HG03108 (cell line): Measurements from ENCODE around the gene MEIOSIN.
"Not testable (repeated sequence)": the region's sequence is repeated elsewhere in the genome, so short reads cannot be mapped to it uniquely, and the experiment has no call there.

Experiments used
- ATAC-seq: cut with Tn5 transposase; IDR thresholded peaks from one replicate; pipeline ENCODE4 v1.9.1; 2021; ENCODE audit warnings: moderate library complexity; ENCODE audit not compliant: unreplicated experiment

MEIOSIN gene

DNA sequence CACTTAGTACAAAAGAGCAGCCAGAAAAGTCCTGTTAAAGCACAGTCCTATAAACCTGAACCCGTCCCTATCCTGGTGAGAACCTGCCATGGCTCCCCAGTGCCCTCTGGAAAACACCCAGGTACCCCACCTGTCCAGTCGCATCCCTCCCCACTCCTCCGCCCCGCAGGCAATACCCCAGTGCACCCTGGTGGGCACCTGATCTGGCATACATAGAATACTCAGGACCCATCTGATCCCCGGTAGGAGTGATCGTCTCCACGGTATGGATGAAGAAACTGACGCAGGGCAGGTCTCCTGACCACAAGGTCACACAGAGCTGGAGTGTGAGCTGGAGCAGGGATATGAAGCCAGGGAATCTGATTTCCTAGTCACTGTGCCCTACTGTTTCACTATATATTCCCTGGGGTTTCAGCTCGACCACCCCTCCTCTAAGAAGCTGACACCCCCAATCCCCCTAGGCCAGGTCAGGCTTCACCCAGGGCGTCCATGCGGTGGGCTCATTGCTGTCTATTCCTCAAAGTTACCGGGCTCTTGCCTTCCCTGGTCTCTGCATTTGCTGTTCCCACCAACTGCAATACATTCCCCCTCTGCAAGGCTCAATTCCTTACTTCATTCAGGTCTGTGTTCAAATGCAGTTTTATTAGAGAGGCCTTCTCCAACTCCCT, 15.1 kb upstream of the MEIOSIN start:
- ATAC-seq: no peak

DNA sequence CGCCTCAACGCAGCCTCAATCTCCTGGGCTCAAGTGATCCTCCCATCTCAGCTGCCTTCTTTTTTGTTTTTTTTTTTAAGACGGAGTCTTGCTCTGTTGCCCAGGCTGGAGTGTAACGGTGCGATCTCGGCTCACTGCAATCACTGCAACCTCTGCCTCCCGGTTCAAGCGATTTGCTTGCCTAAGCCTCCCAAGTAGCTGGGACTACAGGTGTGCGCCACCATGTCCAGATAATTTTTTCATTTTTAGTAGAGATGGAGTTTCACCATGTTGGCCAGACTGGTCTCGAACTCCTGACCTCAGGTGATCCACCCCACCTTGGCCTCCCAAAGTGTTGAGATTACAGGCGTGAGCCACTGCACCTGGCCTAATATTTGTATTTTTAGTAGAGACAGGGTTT, 13.2 kb upstream of the MEIOSIN start:
- not testable (repeated sequence) for ATAC-seq

DNA sequence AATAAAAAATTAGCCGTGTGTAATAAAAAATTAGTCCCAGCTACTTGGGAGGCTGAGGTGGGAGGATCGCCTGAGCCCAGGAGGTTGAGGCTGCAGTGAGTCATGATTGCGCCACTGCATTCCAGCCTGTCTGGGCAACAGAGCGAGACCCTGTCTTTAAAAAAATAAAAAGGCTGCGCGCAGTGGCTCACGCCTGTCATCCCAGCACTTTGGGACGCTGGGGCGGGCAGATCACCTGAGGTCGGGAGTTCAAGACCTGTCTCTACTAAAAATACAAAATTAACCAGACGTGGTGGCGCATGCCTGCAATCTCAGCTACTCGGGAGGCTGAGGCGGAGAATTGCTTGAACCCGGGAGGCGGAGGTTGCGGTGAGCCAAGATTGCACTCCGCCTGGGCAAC, 4.6 kb upstream of the MEIOSIN start:
- ATAC-seq: not testable (repeated sequence)

DNA sequence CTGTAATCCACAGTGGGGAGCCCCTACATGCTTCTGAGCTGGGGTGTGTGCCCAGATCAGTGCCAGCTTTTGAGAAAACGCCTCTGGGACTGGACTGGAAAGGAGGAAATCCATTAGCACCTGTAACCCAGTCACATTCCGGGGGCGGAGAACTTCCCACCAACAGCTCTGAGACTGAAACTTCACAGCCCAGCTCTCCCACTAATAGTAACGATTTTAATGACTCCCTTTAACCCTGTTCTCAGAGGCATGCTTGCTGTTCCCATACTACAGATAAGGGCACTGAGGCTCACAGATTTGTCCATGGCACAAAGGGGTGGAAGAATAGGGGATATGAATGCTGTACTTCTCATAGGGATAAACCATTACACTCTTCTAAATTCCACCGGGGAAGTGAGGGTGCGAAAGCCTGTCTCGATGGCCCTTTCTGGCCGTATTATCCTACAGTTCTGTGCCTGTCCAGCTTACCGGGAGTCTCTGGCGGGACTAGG, 3.4 kb upstream of the MEIOSIN start:
- no peak for ATAC-seq

DNA sequence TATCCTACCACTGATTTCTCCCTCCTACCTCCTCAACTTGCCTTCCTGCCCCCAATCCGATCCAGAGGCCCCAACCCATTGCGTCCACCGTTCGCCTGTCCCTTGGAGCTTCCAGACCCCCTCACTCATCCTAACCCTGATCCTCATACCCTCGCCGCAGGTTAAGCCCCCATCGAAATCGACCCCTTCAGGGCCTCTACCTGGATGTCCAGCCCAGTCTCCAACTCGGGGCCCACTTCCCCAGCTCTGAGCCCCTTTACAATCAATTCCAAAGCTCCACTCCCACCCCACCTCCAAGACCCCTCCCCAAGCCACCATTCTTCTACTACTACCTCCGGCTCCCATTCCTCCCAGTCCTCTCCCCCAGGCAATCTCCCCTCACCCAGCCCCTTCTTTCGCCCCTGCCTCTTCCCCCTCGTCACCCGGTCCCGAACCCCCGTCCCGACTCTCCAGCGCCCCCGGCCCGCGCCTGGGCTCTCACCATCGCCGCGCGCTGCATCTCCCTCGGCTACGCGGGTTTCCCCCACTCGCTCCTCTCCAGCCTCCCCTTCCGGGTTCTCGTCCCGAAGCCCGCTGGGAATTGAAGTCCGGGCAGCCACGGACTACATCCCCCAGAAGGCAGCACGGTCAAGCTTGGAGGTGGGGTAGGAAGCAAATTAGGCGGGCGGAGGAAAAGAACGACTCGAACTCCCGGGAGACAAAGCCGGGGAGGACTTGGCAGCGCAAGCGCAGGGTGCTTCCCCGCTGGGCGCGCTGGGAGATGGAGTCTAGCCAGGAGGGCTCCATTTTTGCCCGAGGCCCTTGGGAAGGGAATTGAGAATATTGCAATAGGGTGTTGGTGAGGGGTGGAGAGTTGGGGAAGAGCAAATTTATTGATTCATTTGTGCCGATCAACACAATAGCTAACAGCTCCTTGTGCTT, 2.6 kb upstream of the MEIOSIN start, which contains the start of gene FBXO46:
TSS of gene FBXO46 (minus strand) at position 529 of the 921 bp plus-strand sequence. CDS start 17,401 bp downstream, outside the sequence.
- ATAC-seq: peak; percentile 95

DNA sequence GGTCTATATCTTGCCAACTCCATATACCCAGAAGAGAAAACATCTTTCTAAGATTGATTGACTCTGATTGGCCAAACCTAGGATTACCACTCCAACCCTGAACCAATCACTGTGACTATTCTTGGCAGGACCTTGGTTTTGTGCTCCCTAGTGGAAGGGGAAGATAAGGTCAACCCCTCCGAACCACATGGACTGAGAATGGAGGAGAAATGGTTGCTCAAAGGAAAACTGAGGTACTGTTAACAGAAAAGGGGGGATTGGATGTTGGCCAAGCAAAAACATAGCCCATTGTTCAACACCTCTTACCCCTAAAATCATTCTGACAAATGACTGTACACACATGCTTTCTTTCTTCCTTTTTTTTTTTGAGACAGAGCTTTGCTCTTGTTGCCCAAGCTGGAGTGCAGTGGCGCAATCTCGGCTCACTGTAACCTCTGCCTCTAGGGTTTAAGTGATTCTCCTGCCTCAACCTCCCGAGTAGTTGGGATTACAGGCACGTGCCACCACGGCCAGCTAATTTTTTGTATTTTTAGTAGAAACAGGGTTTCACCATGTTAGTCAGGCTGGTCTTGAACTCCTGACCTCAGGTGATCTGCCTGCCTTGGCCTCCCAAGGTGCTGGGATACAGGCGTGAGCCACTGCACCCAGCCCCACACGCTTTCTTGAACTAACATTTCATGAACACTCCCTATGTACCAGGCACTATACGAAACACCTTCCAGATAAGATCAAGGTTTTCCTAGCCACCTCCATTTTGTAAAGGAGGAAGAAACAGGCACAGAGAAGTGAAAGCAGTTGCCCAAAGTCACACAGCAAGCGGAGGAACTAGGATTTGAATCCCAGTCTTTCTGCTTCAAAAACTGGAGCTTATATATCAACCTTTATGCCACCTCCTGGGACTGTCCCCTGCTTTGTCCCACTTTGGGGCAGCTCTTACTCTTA, 6.5 kb downstream of the MEIOSIN start:
- ATAC-seq: no peak

DNA sequence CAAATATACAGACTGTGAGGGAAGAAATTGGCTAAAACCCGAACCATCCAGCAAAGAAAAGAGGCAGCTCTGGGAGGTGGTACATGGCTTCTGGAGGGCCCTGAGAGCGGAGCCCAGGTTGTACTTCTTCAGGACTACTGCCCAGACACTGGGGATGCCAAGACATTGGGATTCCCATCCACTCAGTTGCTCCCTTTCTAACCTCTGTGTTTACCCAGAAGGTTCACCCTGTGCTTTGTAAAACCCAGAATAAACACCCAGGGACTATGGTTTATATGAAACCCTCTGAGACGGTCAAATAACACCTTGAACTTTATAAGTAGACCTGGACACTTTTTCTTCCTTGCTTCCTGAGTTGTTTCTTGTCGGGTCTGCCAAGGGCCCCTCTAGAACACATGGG, 9.7 kb downstream of the MEIOSIN start:
- no peak for ATAC-seq

DNA sequence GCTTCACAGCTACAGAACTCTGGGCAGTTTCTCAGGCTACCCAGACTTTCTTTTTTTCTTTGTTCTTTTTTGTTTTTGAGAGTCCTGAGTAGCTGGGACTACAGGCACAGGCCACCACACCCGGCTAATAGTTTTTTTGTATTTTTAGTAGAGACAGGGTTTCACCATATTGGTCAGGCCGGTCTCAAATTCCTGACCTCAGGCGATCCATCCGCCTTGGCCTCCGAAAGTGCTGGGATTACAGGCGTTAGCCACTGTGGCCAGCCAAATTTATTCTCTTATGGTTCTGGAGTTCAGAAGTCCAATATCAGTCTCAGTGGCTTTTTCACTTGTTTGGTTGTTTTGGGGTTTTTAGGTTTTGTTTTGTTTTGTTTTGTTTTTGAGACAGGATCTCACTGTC, 12.4 kb downstream of the MEIOSIN start:
- no peak for ATAC-seq

DNA sequence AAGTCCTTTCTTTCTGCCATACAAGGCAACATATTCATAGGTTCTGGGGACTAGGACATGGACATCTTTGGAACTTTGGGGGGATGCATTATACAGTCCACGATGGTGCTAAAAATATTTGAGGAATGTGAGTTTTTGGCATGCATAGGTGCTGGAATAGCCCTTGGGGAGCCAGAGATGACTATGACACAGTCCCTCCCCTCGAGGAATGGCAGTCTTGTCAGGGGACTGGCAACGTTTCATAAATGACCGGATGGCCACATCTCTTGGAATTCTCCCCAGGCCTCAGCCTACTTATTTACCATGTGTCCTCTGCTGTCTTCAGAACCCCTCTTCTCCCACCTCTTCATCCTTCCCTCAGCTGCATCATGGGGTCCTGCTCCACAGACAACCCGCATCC, 13.6 kb downstream of the MEIOSIN start:
- ATAC-seq: no peak

DNA sequence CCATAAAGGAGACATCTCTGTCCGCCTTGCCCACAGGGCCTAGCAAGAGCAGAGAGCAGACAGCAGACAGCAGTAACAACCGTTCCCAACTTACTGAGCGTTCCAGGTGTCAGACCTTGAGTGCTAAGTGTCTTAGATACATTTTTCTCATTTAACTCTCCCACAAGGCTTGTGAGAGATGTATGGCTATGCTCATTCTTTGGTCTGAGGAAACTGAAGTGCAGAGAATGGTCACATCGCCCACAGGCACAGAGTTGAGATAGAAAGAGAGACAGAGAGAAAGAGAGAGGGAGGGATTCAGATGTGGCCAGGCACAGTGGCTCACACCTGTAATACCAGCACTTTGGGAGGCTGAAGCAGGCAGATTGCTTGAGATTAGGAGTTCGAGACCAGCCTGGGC, 14.3 kb downstream of the MEIOSIN start:
- ATAC-seq: no peak

DNA sequence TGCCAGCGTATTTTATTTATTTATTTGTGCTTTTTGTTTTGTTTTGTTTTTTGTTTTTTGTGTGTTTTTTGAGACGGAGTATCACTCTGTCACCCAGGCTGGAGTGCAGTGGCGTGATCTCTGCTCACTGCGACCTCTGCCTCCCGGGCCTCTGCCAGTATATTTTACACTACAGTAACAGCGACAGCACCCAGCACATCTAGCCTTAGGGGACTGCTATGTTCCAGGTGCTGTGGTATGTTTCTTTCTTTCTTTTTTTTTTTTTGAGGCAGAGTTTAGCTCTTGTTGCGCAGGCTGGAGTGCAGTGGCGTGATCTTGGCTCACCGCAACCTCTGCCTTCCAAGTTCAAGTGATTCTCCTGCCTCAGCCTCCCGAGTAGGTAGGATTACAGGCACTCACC, 18.2 kb downstream of the MEIOSIN start:
- not testable (repeated sequence) for ATAC-seq

DNA sequence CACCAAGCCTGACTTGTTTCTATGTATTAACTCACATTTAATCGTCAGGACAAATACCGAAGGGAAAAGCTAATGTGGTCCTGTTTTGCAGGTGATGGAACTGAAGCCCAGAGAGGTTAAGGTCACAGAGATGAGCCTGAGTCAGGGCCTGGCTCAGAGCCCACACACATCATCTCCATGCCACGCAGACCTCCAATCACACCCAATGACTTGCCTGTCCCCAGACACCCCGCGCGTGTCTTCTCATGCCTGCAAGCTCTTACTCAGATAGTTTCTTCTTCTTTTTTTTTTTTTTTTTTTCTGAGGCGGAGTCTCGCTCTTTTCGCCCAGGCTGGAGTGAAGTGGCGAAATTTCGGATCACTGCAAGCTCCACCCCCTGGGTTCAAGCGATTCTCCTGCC, 19.4 kb downstream of the MEIOSIN start:
- ATAC-seq: no peak

DNA sequence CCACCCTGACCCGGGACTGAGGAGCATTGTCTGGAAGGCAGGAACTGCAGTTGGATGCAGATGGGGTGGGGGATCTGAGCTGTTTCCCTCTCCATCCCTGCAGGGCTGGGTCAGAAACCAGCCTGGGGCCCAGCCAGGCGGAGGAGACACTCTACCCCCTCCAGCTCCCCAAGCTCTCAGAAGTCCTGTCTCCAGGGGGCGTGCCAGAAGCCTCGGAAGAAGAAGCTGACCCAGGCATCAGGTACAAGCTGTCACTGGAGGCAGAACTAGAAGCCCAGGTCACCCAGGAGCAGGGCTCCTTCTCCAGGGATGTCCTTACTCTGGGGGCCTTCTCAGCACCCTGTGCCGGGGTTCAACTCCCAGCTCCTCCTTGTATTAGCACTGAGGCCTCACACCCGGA, 20.3 kb downstream of the MEIOSIN start:
- ATAC-seq: no peak

DNA sequence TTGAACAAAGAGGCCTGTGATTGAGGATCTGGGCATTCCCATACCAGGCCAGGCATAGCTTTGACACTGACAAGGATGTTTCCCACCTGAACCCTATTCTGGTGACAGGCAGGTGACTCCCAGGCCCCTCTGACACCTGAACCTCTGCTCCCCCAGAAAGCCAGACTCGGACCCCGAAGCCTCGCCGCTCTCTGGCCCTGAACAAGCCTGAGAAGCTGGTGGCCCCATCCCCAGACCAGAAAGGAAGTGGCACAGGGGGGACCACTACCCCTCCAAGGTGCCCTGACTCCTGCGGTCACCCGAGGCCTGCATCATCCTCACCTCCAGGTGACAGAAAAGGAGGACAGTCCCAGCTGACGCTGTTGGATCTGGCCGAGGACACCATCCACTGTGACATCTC, 21.1 kb downstream of the MEIOSIN start:
- ATAC-seq: no peak

DNA sequence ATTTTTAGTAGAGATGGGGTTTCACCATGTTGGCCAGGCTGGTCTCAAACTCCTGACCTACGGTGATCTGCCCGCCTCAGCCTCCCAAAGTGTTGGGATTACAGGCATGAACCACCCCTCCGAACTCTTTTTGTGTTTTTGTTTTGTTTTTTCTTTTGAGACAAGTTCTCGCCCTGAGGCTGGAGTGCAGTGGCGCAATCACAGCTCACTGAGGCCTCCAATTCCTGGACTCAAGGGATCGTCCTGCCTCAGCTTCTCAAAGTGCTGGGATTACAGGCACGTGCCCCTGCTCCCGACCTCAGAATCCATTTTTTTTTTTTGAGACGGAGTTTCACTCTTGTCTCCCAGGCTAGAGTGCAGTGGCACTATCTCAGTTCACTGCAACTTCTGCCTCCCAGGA, 24.5 kb downstream of the MEIOSIN start:
- ATAC-seq: no peak

DNA sequence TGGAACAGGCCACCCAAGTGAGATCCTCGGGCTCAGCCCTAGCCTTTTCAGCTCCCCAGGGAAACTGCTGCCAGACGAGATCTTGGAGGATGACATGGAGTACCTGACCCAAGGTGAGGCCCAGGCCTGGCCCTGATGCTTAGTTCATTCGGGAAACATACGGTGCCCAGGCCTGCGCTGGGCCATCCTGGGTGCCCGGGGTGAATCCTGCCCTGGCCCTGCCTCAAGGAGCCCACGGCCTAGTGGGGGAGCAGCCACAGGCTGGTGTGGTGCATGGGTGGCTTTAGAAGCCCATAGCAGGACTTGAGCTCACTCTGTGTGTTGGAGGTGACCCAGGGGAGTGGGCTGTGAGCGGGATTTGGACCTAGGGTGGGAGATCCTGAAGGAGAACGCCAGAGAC, 25.7 kb downstream of the MEIOSIN start:
- no peak for ATAC-seq

DNA sequence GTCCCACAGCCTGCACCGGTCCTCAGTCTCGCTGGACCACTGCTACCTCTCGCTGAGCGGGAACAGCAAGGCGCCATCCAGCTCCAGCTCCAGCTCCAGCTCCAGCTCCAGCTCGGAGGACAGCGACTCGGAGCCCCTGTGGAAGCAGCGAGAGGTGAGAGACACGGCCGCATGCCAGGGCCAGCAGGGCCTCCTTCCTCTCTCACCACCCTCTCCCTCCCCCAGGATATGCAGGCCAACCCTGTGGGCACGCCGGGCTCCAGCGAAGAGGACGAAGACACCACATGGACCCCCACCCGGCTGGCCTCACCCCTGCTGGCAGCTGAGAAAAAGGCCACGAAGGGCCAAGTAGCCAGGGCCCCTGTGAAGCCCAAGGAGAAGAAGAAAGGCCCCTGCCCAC, 28.5 kb downstream of the MEIOSIN start:
- no peak for ATAC-seq

DNA sequence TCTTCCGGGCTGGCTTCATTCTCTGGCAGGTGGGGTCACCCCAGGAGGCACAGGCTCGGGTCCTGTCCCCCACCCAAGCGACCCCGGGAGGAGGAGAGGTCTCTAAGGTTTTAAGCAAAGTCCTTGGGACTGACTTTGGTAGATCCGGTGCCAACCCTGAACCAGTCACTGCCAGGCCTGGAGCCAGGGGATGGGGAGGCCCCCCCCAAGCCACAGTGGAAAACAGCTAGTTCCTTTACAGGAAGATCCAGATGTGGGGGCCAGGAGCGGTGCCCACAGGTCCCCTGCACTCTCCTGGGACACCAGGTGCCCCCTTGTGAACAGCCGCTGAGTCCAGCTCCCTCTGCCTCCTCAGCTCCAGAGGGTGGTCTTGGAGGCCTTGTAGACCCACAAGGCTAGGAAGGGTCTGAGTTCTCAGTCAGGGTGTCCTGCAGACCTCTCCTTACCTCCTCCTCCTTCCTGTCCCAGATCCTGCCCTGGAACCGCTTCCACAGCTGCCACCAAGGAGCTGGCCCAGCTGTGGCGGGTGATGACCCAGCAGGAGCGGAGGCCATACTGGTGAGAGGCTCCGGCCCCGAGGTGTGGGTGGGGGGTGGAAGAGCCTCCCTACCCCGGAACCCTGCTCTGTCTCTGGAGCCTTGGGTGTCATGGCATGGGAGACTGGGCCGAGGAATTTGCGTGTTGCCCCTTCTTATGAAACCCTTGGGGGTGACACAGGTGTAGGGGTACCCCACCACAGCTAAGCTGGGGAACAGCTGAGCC, 29.8 kb downstream of the MEIOSIN start:
- ATAC-seq: no peak

DNA sequence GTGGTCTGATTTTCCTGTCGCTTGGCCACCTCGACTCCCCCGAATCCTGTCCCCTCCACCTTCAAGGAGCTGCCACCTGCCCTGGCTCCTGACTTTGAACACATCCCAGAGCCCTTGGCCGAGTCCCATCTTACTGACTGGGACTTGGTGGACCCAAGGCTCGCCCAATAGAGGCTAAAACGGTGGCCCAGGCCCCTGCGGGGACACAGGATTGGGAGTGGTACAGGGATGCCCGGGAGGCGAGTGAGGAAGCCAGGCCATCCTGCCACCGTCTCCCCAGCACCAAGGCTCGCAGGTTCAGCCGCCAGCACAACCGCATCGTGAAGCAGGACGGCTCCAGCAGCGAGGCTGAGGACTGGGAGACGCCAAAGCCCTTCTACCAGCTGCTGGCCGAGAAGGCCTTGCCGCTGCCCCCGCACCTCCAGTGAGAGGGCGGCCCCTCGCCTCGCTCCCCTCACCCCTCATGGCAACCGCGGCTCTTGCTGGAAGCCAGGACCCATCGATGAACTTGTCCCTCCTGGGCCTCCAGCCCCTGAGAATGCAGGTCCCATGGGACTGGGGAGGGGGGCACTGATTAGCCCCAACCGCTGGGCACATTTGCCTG, 30.6 kb downstream of the MEIOSIN start:
- ATAC-seq: no peak

DNA sequence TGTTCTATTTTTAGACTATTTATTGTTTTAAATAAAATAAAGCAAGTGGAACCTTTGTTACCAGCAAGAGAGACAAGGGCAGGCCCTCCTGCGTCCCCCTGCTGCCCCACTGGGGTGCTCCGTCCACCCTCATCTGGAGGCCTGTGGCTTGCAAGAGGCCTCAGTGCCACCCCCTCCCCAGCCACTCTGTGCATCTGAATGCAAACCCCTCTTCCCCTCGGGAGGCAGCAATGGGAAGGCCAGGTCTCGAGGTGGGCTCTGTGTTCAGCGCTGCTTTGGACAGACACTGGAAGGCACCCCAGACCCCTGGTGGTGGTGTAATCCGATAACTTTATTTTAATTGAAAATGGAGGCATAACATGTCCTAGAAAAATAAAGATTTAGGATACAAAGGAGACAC, 31.2 kb downstream of the MEIOSIN start:
- ATAC-seq: no peak
